ENCODE data around the gene DUS1L.

The DUS1L gene
- 24.6 to 106 (median 61.3) reads per million in 18 experiments for total RNA-seq

DNA sequence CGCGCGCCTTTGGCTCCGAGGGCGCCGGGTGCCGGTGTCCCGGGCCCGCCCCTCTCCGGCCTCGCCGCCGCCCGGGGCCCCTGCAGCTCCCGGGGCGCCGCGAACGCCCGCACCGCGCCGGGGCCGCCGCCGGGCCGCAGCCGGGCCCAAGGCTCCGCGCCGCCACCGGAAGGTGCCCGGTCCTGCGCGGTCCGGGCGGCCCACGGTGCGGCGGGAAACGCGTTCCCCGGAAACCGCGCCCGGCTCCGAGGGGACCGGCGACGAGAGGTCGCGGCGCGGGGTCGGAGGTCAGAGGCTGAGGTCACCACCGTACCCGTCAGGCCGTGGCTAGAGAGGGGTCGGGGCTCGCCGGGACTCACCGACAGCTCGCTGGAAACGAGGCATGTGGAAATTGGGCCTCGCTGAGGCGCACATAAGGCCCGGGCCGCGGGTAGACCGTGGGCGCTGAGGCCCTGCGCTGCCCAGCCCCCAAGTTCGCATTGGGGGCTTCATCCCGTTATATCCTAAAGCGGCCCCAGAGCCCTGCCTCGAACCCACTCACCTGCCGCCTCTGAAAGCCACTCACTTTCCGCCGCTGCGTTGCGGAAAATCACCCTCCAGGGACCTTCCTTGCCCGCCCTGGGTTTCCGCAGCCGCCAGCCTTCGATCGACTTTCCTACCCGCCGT is at the start of gene DUS1L:
DUS1L (minus strand) TSS at position 167 of the 666 bp plus-strand sequence. CDS start 745 bp downstream, outside the sequence.
- DNase-seq: peak; percentile 67 to 74

DNA sequence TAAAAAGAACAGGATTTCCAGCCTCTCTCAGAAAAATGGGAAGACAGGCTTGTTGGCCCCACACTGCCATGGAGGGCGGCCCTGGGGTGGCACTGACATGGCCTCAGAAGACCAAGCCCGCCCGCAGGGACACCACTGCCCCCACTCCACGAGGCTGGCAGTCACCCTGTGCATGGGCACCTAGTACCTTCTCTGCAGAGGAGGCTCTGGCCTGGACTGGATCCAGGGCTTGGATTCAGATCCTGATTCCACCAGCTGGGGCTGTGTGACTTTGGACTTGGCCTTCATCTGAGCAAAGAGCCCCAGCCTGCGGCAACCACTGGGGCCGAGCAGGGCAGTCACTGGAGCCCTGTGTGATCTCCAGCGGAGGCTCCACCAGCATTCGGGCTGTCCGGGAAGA is 49.3 kb upstream of the DUS1L start:
- no peak for DNase-seq

DNA sequence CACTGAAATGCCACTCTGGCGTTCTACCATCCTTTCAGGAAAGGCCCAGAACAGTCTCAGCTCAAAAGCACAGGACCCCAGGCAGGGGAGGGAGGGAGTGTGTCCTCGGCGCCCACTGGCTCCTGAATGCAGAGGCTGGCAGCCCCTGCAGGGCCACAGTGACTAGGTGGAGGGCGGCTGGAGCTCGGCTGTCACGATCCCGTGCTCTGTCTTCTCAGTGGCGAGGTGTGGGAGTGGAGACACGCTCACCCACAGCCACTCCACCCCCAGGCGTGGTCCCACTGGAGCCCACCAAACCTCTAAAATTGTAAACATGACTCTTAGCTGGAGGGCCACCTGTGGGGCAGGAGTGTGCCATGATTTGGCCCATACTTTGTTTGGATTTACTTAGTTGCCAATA is 48.8 kb upstream of the DUS1L start:
- no peak for DNase-seq

DNA sequence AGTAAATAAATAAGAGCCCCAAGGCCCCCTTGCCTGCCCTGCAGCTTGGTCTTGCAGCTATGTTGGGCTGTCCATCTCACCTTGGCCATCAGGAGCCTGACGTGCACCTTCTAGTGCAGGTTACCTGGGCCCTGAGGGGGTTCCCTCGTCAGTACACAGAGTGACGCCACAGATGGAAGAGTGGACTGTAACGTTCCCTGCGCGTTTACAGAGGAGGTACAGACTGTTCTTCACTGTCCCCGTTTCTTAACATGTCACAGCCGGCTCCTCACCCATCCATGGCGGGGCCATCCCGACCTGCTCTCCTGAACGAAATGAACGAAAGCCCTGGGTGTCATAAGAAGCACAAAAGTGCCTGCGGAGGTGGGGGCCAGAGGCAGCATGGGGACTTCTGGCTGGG is 48.3 kb upstream of the DUS1L start:
- DNase-seq: no peak

DNA sequence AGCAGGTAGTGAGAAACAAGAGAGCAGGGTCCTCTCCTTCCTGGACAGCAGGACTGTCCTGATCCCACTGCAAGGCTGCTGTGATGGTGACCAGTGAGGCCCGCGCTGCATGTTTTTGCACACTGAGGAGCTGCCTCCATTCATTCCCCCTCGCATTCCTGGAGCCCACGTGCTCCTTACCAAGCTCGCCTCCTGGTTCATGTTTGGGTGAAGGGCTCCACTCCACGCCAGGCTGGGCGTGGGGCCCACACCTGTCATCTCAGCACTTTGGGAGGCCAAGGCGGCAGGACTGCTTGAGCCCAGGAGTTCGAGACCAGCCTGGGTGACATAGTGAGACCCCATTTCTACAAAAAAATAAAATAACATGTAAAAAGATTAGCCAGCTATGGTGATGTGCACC is 47.8 kb upstream of the DUS1L start:
- no peak for DNase-seq

DNA sequence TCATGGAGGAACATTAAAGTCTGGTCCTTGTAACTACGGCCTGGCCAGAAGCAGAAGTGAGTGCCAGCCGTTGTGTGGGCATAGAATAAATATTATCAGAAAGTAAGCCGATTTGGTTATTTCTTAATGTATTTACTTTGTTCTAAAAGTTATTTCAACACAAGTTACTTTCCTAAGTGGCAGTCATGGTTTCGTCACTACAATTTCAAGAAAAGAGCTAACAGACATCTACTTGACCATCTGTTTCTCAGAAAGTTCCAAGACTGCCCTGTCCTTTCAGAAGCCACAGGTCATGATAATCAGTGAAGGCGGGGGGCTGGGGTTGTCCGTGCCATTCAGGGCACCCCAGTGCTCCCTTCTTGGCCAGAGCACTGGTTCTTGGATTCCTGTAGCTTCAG is 47.3 kb upstream of the DUS1L start:
- peak in 1 of 2 donors; percentile 29 for DNase-seq

DNA sequence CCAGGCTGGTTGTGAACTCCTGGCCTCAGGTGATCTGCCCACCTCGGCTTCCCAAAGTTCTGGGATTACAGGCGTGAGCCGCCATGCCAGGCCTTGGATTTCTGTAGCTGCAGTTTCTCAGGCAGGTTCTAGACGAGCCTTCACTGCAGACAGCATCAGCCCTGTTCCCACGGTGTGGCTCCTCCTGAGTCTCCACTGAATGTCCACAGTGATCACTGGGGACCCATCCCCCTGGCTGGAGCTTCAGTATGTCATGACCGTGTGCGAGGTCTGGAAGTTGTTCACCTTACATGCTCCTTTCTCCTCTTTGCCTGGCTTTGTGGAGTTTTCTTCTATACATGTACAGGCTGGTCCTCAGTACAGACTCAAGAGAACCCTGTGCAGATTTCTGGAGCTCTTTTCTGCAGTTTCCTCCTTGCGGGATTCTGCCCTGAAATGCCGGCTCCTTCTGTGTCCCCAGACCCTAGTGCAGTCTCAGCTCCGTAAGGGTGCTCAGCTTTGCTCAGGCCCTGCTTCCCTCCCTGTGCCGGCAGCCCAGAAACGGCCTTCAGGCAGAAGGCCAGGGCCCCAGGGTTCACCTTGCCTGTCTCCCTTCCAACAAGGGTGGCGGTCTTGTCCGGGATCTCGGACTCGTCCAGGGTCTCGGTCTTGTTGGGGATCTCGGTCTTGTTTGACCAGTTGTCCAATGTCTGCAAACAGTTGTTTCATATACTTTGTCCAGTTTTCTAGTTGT is 46.7 kb upstream of the DUS1L start:
- DNase-seq: no peak

DNA sequence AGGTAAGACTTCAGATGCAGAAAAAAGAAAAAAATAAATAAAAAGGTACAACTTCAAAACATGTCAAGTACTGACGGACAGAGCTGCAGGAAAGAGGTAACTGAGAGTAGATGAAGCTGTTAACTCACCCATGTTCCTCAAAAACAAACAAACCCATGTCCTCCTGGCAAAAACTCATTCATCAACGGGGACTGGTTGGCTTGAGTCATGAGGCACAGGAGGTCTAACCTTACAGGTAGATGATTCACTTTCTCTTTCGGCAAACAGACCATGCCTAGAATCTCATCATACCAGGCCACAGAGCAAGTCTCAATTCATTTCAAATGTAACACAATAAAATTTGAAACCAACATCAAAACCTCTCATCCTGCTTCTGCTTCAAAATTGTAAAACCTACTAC is 44.7 kb upstream of the DUS1L start:
- no peak for DNase-seq

DNA sequence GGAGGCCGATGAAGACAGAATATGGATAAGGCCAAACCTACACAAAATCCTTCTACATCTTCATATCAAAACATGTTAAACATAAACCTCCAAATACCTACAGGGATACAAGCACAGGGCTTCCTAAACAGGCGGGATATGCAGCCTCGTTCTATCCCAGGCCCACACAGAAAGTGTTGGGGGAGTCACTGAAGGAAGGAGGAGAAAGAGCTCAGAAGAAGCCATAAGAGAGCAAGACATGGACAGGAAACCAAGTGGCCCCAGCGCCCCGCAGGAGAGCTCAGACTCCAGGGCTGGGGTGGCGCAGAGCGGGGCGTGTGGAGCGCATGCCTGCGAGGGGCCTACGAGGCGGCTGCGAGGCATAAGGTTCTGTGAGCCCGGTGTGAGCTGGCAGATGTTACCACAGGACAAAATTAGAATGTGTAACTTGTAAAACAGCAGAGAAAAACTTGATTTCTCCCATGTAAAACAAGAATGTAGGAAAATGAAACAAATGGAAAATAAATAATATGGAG is 43.4 kb upstream of the DUS1L start:
- no peak for DNase-seq

DNA sequence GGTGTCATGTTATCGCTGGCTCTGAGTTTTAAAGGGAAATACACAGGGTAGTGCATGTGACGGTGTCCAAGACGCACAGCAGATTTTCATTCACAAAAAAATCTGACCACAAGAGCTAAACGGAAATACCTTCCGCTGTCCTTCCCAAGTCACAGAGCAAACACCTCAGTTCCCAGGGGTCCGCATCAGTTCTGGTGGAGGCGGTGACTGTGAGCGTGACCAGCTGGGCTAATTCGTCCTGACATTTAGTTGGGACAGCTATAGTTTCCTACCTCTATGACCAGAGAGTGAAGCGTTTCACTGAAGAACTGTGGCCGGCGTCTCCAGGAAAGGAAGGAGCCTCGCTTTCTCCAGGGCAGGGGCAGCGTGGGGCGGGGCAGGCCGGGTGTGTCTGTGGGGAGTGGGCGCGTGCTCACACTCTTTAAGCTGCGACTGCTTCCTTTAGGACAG is 42.9 kb upstream of the DUS1L start:
- DNase-seq: no peak

DNA sequence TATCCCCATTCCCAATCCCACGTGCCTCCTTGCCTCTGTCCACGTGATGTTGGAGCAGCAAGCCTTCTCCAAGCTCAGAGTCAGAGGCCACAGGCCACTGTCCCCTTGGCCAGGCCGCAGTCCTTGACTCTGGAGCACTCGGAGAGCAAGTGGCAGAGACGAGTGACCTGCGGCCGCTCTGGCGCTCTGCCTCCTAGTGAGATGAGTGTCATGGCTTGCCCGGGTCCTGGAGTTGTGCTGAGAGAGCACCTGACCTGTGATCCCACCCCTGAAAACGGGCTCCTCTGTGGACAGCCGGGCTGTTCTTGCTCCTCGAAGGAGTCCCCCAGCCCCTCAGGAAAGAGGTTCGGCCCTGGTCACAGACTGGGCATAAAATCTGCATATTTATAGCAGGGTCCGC is 42.4 kb upstream of the DUS1L start:
- DNase-seq: no peak

DNA sequence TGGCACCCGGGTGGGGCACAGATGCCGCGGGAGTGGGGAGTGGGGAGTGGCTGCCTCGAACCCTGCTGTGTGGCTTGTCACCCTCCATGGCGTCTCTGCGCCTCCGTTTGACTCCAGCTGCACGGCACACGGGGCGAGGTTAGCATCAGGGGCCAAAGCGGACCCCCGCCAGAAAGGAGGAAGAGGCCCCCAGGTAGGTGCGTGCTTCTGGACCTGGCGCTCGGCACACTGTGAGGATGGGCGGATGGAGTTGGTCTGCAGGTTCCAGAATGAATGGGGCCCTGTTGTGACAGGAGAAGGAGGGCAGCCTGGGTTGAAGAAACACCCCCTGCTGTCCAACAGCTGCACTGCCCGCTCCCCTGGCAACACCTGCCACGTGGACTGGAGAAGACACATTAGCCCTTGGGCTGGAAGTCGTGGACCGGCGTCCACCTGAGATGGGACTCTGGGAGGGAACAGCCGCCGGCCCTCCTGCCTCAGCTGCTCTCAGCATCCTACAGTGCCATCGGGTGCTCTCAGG is 41.8 kb upstream of the DUS1L start:
- DNase-seq: no peak

DNA sequence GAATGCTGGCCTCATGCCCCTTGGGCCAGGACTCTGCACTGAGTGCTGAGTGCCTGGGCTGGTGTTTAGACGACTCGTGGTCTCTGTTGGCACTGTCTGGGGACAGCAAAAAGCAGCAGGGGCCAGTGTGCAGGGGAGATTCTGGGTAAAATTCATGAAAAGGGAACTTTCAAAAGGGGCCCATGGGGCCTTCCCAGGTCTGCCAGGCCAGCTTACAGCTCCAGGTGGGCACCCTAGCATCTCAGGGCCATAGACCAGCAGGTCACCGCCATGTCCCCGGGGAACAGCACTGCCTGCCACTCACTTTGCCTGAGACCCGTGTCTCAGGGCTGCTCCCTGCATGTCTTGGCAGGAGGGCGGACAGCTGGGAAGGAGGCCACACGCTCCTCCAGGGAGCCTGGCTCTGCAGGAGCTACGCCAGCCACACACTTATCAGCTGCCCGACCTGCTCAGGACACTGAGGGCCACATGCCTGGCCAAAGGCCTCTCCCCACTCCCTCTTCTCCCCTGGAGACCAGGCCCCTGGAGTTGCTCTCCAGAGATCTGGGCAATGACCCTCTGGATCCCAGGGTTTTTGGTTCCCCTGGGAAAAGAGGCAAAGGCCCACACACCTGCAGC is 41.2 kb upstream of the DUS1L start:
- DNase-seq: no peak

DNA sequence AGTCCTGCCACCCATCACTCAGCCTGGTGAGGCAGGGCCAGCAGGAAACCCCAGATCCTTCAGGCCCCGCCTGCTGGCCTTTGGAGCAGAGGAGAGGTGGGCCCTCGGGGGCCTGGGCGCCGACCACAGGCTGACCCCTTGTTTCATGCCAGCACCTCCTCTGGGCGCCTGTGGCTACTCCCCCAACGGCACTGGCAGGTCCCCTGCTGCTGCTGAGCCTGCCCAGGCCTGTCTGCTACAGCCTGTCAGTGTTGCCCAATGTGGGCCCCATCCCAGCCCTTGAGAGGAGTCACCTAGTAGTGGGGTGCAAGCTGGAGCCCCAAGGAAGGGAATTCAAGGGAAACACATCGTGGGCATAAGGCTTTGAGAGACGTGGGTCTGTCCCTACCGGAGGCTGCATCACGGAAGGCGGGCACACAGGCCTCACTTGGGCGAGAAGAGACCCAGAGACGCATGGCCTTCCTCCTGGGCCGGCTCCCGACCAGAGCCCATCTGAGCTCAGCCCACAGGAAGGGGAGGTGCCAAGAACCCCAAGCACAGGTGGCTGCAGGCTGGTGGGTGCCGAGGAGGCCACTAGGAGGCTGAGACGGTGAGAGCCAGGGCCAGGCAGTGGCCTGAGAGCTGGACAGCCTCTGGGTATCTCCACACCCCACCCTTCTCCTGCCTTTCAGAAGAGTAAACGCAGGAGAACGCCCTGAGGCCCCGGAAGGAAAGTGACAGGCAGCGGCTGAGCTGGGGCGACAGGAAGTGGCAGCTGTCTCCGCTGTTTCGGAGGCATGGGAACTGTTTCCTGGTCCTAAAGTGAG is 40.5 kb upstream of the DUS1L start:
- peak; percentile 62 to 66 for DNase-seq

DNA sequence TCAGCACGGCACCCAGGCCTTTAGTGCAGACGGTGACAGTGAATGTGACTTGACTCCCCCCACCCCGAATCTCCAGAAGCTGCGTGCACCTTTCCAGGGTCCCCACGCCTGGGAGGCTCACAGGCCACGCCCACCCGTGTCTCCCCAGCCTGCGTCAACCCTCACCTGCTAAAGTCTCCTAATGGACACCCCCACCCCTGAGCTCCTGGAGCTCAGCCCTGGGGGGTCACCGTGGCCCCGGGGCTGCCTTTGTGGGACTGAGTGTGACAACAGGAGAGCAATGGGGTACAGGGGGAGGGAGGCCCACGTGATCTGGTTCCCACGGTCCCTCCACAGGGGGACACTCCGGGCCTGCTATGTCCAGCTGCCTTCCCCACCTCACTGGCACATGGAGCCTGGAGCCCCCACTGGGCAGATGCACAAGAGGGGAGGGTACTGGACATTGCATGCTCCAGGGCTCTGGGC is 39.8 kb upstream of the DUS1L start:
- no peak for DNase-seq

DNA sequence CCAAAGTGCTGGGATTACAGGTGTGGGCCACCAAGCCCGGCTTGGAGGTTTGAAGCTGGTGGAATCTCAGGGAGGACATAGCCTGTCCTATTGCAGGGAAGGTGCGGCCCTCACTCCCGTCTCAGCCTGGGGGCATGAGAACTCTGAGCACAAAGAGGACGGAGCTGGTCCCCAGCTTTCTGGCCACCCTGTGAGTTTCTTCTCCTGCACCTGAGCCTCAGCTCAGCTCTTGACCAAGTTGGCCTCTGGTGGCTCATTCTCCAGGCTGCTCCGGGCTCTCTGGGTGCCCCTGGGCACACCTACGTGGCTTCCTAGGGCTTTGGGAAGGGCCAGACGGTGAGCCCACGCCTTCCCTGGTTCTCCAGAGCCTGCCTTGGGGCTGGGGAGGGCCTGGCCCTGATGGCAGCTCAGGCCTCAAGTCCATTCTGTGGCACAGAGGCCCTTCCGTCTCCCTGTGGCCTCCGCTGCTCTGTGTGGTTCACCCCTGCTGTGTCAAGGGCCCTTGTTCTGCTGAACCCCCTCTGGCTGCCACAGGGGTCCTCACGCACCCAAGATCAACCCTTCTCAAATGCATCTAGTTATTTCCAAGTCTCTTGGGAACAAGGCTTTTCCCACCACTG is 39.3 kb upstream of the DUS1L start:
- no peak for DNase-seq

DNA sequence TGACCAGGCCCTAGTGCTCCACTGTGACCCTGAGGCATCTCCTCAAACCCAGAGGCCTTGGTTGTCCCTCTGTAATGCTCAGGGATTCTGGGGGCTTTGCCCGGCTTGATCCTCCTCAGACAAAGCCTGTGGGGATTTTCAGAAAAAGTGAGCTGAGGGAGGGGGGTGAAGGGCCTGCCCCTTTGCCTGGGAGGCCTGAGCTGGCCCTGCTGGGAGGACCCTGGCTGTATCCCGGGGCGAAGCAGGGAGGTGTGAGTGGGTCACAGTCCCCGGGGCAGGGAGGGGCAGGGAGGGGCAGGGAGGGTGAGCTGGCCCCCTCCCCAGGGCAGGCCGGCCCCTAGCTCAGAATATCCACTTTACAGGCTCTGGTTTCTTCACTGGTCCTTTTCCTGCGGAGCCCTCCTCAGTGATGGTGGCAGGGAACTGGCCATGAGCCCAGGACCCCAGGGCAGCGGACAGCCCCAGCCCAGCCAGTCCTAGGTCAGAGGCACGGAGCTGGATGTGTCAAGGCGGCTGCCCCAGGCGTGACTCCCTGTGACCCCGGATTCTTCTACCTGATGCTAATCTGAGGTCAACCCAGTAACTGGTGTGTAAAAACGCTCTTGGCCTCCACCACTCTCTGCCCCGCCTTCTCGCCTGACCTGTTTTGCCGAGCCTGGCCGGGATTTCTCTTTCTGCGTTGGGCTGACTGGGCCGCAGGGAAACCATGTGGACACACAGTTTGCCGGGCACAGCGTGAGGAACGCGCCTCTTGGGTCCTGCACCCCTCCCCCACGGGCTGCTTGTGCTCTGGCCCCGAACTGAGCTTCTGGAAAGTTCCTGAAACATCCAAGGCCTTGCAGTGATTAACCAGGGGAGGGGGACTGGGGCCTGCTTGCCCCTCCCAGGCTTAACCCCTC is 38.2 kb upstream of the DUS1L start:
- no peak for DNase-seq

DNA sequence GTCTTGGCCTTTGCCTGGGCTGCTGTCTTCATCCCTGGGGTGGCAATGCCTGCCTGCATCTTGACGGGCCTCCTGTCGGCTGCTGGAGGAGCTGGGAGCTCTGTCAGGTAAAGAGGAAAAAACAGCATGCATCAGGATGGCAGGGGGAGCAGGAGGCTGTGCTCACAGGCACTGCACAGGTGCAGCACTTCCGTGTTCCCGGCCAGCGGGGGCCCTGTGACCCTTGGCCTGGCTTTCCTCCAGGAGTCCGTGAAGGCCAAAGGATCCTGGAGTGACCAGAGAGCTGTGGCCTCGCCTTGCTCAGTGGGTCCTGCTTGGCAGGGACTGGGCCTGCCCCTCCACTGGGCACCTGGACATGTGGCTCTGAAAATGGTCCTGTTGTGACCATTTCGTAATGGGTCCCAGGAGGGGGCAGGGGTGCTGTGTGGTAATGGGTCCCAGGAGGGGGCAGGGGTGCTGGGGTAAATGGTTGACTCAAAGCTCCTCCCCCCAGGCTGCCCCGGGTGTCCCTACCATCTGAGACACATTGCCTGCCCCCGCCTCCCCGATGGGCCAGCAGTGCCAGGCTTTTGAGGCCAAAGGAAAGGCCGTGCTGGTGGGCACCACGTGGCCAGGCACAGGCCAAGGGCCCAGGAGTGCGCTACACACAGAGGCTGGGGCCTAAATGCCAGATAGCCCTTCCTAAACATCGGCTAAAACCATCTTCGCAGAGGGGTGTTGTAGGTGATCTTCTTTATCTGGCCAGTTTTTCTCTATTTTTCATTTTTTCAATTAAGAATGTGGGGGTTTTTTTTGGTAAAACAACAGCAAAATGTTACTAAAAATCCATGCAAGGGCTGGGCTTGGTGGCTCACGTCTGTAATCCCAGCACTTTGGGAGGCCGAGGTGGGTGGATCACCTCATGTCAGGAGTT is 36.4 kb upstream of the DUS1L start:
- no peak for DNase-seq

DNA sequence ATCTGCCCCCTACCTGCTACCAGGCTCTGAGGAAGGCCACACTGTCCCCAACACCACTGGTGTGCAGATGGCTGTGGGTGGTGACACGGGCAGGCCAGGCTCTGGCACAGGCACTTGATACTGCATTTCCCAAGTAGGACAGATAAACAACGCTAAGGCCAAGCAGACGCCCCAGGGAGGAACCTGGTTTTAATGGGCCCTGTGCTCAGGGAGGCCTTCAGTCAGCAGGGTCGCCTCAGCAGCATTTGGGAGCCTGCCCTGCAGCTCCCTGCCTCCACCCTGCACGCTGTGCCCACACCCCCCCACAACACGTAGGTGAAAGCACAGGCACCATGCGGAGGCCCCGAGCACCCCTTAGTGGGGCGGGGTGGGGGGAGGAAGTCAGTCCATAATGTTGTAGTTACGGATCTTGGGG is 35.7 kb upstream of the DUS1L start:
- DNase-seq: no peak
